C4-2B (cell line): ENCODE measurements around the gene PTGER4.

Source experiments
- H3K27ac ChIP-seq: fragments of 450-650 bp; 2 replicates; pipeline ENCODE4 v1.5.1; 2017
- ZFX ChIP-seq: fragments of 450-650 bp; IDR thresholded peaks from 2 replicates; pipeline ENCODE4 v1.6.1; 2017
- TF ChIP-seq, protein P1 (sequence below): fragments of 450-650 bp; conservative IDR thresholded peaks from 2 replicates; pipeline ENCODE4 v1.5.1; 2017; ENCODE audit warnings: mild to moderate bottlenecking

Gene PTGER4

DNA sequence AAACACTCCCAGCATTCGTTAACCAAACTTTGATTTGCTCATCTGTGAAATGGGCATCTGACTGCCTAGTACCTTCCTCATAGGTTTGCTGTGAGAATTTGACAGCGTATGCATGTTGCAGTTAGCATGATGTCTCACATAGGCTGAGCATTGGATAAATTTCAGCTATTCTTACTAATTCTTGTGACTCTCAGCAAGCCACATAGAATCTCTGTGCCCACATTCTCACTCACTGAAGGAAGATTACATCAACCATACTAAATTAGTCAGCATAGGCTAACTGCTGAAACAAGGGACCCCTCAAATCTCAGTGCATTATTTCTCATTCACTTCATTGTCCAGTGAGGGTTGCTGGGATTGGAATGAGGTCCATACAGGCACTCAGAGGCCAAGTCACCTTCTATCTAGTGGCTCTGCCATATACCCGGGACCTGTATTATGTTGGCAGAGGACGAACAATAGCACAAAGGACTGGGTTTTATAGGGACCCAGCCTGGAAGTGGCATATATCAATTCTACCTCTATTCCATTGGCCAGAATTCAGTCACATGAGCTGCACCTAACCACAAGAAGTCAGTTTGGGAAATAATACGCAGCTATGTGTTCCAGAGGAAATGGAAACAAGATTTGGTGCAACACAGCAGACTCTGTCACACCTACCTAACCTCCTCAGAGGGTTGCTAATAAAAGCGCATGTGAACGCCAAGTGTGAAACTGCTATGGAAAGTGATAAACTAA, 4.2 kb upstream of the PTGER4 start:
- no peak overlapping the region for H3K27ac ChIP-seq
- no peak for TF ChIP-seq ZFX
- TF ChIP-seq, protein P1, sequence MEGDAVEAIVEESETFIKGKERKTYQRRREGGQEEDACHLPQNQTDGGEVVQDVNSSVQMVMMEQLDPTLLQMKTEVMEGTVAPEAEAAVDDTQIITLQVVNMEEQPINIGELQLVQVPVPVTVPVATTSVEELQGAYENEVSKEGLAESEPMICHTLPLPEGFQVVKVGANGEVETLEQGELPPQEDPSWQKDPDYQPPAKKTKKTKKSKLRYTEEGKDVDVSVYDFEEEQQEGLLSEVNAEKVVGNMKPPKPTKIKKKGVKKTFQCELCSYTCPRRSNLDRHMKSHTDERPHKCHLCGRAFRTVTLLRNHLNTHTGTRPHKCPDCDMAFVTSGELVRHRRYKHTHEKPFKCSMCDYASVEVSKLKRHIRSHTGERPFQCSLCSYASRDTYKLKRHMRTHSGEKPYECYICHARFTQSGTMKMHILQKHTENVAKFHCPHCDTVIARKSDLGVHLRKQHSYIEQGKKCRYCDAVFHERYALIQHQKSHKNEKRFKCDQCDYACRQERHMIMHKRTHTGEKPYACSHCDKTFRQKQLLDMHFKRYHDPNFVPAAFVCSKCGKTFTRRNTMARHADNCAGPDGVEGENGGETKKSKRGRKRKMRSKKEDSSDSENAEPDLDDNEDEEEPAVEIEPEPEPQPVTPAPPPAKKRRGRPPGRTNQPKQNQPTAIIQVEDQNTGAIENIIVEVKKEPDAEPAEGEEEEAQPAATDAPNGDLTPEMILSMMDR, result no peak

GRCh38 chr5:40676613-40677343, 2.9 kb upstream of the PTGER4 start:
- no peak for TF ChIP-seq ZFX
- TF ChIP-seq, protein P1, result no peak
- no peak overlapping the region for H3K27ac ChIP-seq

GRCh38 chr5:40677456-40677855, 2.3 kb upstream of the PTGER4 start:
- no peak overlapping the region for H3K27ac ChIP-seq
- TF ChIP-seq, protein P1, result no peak
- no peak for TF ChIP-seq ZFX

GRCh38 chr5:40678026-40678425, 1.7 kb upstream of the PTGER4 start:
- H3K27ac ChIP-seq, result no peak overlapping the region
- no peak for TF ChIP-seq ZFX
- TF ChIP-seq, protein P1, result no peak

GRCh38 chr5:40678460-40679147, 1.1 kb upstream of the PTGER4 start:
- TF ChIP-seq ZFX, result no peak
- TF ChIP-seq, protein P1, result no peak

DNA sequence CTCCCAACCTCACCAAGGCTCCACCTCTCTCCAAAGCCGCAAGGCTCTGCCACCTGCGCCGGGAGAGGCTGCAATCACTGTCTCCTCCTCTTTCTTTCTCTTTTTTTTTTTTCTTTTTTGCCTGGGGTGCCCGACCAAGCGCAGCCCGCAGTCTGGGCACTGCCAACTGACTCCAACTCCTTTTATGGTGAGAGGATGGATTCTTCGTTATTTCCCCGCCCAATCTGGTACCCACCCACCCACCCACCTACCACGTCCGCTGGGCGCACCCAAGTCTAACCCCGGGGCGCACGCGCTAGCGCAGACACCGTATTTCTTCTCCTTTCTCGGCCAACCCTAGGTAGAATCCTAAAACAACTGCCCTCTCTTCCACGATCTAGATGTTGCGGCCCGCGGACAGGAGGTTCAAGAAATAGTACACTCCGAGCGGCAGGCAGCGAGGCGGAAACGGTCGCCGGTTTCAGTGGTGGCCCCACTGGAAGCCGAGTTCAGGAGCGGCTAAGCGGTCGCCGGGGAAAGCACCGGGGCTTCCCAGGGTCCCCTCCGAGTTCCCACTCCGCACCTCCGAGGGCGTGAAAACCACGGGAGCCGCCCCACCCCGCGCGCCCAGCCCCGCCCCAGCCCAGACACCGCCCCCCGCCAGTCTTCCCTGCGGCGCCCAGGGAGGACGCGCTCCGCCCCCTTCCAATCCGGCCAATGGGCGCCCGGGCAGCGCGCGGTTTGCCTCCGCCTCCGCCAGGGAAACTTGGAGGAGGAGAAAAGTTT, 385 bp upstream of the PTGER4 start:
- H3K27ac ChIP-seq, result peak overlapping the region; percentile 44

More at GRCh38 chr5:40678460-40679147, 1.1 kb upstream of the PTGER4 start:
- H3K27ac ChIP-seq, result peak overlapping the region; percentile 44

More for the DNA sequence above, 385 bp upstream of the PTGER4 start:
- TF ChIP-seq ZFX, result no peak
- TF ChIP-seq, protein P1, result no peak
